HepG2 (cell line): ENCODE data around the gene SCGB2A2. TPM values are rescaled to one million over a fixed set of nuclear protein-coding genes. Genes with fewer than 3 reads are reported as not detected.

Experiments
- HNRNPK ChIP-seq: fragments of 200-400 bp; formaldehyde crosslinking; IDR thresholded peaks from 2 replicates; pipeline ENCODE4 v1.6.1; 2018; ENCODE audit warnings: low read length, low read depth, moderate library complexity, mild to moderate bottlenecking; ENCODE audit not compliant: poor library complexity, severe bottlenecking
- KDM2A ChIP-seq: sonication (generic); formaldehyde crosslinking; IDR thresholded peaks from 2 replicates; pipeline ENCODE4 v1.4.0; 2020; ENCODE audit warnings: low read depth, missing genetic modification reagents, borderline replicate concordance
- KLF16 ChIP-seq, 2 experiments: sonication (generic) in 1 of 2; formaldehyde crosslinking in 1 of 2; IDR thresholded peaks; 2 replicates each; pipeline versions ENCODE4 v1.6.1 to v1.8.0; 2016 to 2023; ENCODE audit warnings: missing genetic modification reagents in 2 of 2, missing compliant biosample characterization in 1 of 2
- MAFF ChIP-seq: IDR thresholded peaks from 2 replicates; pipeline ENCODE4 v1.6.1; 2011; ENCODE audit warnings: low read depth, low read length, improper control_type of control experiment
- MXD4 ChIP-seq: IDR thresholded peaks from 2 replicates; pipeline ENCODE4 v1.6.1; 2016; ENCODE audit warnings: mild to moderate bottlenecking, missing biosample characterization, missing genetic modification reagents
- RBFOX2 ChIP-seq: fragments of 200-400 bp; formaldehyde crosslinking; IDR thresholded peaks from 2 replicates; pipeline ENCODE4 v1.6.1; 2017; ENCODE audit warnings: low read depth, mild to moderate bottlenecking, low read length
- SALL1 ChIP-seq: sonication (generic); formaldehyde crosslinking; IDR thresholded peaks from 2 replicates; pipeline ENCODE4 v1.8.0; 2022; ENCODE audit warnings: mild to moderate bottlenecking, missing genetic modification reagents
- YEATS2 ChIP-seq: sonication (generic); formaldehyde crosslinking; IDR thresholded peaks from 2 replicates; pipeline ENCODE4 v1.4.0; 2020; ENCODE audit warnings: missing genetic modification reagents, borderline replicate concordance
- ZNF225 ChIP-seq: sonication (generic); formaldehyde crosslinking; IDR thresholded peaks from 2 replicates; pipeline ENCODE4 v1.4.0; 2020; ENCODE audit warnings: mild to moderate bottlenecking, missing genetic modification reagents
- ZNF30 ChIP-seq: sonication (generic); formaldehyde crosslinking; IDR thresholded peaks from 2 replicates; pipeline ENCODE4 v1.5.0; 2020; ENCODE audit warnings: mild to moderate bottlenecking, missing genetic modification reagents
- ZNF331 ChIP-seq: sonication (generic); formaldehyde crosslinking; IDR thresholded peaks from 2 replicates; pipeline ENCODE4 v1.4.0; 2020; ENCODE audit warnings: missing genetic modification reagents
- ZNF501 ChIP-seq: sonication (generic); formaldehyde crosslinking; IDR thresholded peaks from 2 replicates; pipeline ENCODE4 v1.5.1; 2020; ENCODE audit warnings: mild to moderate bottlenecking, moderate library complexity, missing genetic modification reagents
- ZNF552 ChIP-seq: sonication (generic); formaldehyde crosslinking; IDR thresholded peaks from 2 replicates; pipeline ENCODE4 v1.9.0; 2022; ENCODE audit warnings: missing genetic modification reagents, mild to moderate bottlenecking, borderline replicate concordance
- polyA plus RNA-seq, 8 experiments: library from polyadenylated mRNA; depleted of rRNA in 3 of 8; stranded (reverse) in 7 of 8; unstranded in 1 of 8; fragments of >200 nt; fragmentation: Illumina TruSeq in 4 of 8; extraction: Trizol in 4 of 8; gene quantifications; 2 replicates each; pipeline versions ENCODE4 v1.2.1 to v1.2.3, GENCODE V29; 2011 to 2016; ENCODE audit warnings: low read depth in 4 of 8, missing spikeins in 1 of 8, mixed read lengths in 1 of 8; ENCODE audit not compliant: insufficient read depth in 1 of 8
- total RNA-seq, 5 experiments: library from RNA; depleted of rRNA; stranded (reverse); fragments of >200 nt; fragmentation: Illumina TruSeq; extraction: Trizol; gene quantifications; 2 replicates each; pipeline ENCODE4 v1.2.3, GENCODE V29; 2016; ENCODE audit warnings: low read depth in 1 of 5
- TF ChIP-seq, protein P1 (sequence below): sonication (generic); formaldehyde crosslinking; IDR thresholded peaks from 2 replicates; pipeline ENCODE4 v1.5.1; 2020; ENCODE audit warnings: missing genetic modification reagents, mild to moderate bottlenecking, borderline replicate concordance
- TF ChIP-seq, protein P2 (sequence below): sonication (generic); formaldehyde crosslinking; IDR thresholded peaks from 2 replicates; pipeline ENCODE4 v1.4.0; 2020; ENCODE audit warnings: missing genetic modification reagents, borderline replicate concordance
- TF ChIP-seq, protein P3 (sequence below): sonication (generic); formaldehyde crosslinking; IDR thresholded peaks from 2 replicates; pipeline ENCODE4 v1.5.1; 2020; ENCODE audit warnings: mild to moderate bottlenecking, missing genetic modification reagents, moderate library complexity
- TF ChIP-seq, protein P4 (sequence below): IDR thresholded peaks from 2 replicates; pipeline ENCODE4 v1.6.1; 2012; ENCODE audit warnings: low read depth, low read length, improper control_type of control experiment

The SCGB2A2 gene
- total and polyA plus RNA-seq, 2 of the 13 experiments (the other 11 are each of a cell fraction or from before 2014, with no cell fraction given) = 0.12 TPM; not detected in 1

DNA sequence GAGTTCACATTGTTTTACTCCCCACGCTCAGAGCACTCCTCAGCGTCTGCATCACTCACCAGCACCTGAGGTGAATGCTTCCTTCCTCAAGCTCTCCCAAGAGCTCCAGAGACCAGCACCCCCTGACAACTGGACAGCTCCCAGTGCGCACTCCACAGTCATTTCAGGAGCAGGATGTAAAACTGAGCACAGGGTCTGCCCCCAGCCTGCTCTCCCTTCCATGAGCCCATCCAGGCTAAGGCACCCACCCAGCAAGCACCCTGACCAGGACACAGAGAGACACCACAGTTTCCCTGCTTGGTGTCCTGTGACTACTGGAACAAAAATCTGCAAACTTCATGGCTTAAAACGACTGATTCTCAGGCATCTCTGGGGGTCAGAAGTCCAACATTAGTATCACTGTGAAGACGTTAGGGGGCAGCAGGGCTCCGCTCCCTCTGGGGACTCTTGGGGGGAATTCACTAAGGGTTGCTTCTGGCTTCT lies 24.6 kb upstream of the SCGB2A2 start (continued):
- TF ChIP-seq, protein P1, sequence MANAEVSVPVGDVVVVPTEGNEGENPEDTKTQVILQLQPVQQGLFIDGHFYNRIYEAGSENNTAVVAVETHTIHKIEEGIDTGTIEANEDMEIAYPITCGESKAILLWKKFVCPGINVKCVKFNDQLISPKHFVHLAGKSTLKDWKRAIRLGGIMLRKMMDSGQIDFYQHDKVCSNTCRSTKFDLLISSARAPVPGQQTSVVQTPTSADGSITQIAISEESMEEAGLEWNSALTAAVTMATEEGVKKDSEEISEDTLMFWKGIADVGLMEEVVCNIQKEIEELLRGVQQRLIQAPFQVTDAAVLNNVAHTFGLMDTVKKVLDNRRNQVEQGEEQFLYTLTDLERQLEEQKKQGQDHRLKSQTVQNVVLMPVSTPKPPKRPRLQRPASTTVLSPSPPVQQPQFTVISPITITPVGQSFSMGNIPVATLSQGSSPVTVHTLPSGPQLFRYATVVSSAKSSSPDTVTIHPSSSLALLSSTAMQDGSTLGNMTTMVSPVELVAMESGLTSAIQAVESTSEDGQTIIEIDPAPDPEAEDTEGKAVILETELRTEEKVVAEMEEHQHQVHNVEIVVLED (CRISPR knock-in tag) = no peak
- TF ChIP-seq HNRNPK (no peak), ZNF552 (0 out of 2 replicates have a peak, but pooled peaks have one; percentile 20), ZNF501 (CRISPR knock-in tag) (peak; percentile 79), MXD4 (CRISPR knock-in tag) (0 out of 2 replicates have a peak, but pooled peaks have one; percentile 38), SALL1 (CRISPR knock-in tag) (peak; percentile 90), YEATS2 (CRISPR knock-in tag) (peak; percentile 72; the same call in 1 of the 2 replicates), MAFF (no peak), ZNF225 (CRISPR knock-in tag) (no peak; the same call in 1 of the 2 replicates), KDM2A (CRISPR knock-in tag) (peak; percentile 44; the same call in 1 of the 2 replicates), KLF16 (CRISPR knock-in tag; IDR thresholded peaks at IDR 0.05) (peak in 1 of 2 experiments; percentile 80; a peak in 2 of 4 replicates), ZNF331 (CRISPR knock-in tag) (peak; percentile 55; the same call in 1 of the 2 replicates), ZNF30 (CRISPR knock-in tag) (no peak), RBFOX2 (no peak)
- TF ChIP-seq, protein P2, sequence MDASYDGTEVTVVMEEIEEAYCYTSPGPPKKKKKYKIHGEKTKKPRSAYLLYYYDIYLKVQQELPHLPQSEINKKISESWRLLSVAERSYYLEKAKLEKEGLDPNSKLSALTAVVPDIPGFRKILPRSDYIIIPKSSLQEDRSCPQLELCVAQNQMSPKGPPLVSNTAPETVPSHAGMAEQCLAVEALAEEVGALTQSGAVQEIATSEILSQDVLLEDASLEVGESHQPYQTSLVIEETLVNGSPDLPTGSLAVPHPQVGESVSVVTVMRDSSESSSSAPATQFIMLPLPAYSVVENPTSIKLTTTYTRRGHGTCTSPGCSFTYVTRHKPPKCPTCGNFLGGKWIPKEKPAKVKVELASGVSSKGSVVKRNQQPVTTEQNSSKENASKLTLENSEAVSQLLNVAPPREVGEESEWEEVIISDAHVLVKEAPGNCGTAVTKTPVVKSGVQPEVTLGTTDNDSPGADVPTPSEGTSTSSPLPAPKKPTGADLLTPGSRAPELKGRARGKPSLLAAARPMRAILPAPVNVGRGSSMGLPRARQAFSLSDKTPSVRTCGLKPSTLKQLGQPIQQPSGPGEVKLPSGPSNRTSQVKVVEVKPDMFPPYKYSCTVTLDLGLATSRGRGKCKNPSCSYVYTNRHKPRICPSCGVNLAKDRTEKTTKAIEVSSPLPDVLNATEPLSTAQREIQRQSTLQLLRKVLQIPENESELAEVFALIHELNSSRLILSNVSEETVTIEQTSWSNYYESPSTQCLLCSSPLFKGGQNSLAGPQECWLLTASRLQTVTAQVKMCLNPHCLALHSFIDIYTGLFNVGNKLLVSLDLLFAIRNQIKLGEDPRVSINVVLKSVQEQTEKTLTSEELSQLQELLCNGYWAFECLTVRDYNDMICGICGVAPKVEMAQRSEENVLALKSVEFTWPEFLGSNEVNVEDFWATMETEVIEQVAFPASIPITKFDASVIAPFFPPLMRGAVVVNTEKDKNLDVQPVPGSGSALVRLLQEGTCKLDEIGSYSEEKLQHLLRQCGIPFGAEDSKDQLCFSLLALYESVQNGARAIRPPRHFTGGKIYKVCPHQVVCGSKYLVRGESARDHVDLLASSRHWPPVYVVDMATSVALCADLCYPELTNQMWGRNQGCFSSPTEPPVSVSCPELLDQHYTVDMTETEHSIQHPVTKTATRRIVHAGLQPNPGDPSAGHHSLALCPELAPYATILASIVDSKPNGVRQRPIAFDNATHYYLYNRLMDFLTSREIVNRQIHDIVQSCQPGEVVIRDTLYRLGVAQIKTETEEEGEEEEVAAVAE (CRISPR knock-in tag) = peak; percentile 67; the same call in 1 of the 2 replicates
- TF ChIP-seq, protein P3, sequence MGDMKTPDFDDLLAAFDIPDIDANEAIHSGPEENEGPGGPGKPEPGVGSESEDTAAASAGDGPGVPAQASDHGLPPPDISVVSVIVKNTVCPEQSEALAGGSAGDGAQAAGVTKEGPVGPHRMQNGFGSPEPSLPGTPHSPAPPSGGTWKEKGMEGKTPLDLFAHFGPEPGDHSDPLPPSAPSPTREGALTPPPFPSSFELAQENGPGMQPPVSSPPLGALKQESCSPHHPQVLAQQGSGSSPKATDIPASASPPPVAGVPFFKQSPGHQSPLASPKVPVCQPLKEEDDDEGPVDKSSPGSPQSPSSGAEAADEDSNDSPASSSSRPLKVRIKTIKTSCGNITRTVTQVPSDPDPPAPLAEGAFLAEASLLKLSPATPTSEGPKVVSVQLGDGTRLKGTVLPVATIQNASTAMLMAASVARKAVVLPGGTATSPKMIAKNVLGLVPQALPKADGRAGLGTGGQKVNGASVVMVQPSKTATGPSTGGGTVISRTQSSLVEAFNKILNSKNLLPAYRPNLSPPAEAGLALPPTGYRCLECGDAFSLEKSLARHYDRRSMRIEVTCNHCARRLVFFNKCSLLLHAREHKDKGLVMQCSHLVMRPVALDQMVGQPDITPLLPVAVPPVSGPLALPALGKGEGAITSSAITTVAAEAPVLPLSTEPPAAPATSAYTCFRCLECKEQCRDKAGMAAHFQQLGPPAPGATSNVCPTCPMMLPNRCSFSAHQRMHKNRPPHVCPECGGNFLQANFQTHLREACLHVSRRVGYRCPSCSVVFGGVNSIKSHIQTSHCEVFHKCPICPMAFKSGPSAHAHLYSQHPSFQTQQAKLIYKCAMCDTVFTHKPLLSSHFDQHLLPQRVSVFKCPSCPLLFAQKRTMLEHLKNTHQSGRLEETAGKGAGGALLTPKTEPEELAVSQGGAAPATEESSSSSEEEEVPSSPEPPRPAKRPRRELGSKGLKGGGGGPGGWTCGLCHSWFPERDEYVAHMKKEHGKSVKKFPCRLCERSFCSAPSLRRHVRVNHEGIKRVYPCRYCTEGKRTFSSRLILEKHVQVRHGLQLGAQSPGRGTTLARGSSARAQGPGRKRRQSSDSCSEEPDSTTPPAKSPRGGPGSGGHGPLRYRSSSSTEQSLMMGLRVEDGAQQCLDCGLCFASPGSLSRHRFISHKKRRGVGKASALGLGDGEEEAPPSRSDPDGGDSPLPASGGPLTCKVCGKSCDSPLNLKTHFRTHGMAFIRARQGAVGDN = peak; percentile 36; the same call in 1 of the 2 replicates
- TF ChIP-seq, protein P4, sequence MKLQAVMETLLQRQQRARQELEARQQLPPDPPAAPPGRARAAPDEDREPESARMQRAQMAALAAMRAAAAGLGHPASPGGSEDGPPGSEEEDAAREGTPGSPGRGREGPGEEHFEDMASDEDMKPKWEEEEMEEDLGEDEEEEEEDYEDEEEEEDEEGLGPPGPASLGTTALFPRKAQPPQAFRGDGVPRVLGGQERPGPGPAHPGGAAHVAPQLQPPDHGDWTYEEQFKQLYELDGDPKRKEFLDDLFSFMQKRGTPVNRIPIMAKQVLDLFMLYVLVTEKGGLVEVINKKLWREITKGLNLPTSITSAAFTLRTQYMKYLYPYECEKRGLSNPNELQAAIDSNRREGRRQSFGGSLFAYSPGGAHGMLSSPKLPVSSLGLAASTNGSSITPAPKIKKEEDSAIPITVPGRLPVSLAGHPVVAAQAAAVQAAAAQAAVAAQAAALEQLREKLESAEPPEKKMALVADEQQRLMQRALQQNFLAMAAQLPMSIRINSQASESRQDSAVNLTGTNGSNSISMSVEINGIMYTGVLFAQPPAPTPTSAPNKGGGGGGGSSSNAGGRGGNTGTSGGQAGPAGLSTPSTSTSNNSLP = no peak
